Inflammatory macrophage (primary cell): ENCODE results near the gene PIK3CD.

Source experiments
- DNase-seq, 2 donors: peaks; one replicate each; pipeline ENCODE4 v3.0.0-alpha.2; 2020 to 2022

Gene PIK3CD

DNA sequence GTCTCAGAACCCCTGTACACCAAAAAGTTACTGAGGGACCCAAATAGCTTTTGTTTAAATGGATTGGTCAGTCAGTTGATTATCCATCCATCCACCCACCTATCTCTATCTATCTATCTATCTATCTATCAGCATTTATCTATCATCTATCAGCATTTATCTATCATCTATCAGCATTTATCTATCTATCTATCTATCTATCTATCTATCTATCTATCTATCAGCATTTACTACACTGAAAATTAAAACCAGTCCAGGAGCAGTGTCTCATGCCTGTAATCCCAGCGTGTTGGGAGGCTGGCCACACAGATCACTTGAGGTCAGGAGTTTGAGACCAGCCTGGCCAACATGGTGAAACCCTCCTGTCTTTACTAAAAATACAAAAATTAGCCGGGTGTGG lies 125.2 kb downstream of the PIK3CD start:
- no peak for DNase-seq
